GM18861 (cell line): Measurements from ENCODE around the gene ZMPSTE24.

Source experiments
- ATAC-seq: cut with Tn5 transposase; IDR thresholded peaks from one replicate; pipeline ENCODE4 v1.9.1; 2021; ENCODE audit not compliant: unreplicated experiment

Gene ZMPSTE24

DNA sequence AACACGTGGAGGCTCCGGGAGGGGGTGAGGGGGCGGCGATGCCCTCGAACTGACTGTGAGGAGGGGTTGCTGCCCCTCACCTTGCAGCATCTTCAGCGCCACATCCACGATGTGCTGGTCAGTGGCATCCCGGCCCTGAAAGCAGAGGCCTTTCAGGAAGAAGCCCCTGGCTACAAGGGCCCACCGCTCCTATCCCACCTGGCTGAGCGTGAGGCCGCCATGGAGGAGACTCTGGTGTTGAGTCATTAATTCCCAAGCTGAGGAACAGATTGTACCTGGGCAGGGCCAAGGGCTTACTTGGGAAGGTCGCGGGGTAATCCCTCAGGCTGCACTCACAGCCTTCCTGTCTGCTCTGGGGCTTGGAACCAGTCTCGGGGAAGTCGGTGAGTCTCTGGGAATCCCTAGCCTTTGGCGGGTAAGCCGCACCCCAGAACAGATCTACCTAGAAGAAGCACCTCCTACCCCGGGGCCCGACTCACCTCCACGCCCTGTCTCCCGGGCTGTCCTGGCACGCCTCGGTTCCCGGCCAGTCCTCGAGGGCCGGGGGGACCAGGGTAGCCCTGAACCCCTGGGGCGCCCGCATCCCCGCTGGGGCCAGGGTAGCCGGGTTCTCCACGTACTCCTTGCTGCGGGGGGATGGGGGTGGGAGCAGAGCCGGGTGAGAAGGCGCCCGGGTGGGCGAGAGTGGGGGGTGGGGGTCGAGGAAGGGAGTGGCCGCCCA is 45.2 kb downstream of the ZMPSTE24 start:
- no peak for ATAC-seq

- ATAC-seq = no peak
Measured at GRCh38 chr1:40303790-40304189, 45.8 kb downstream of the ZMPSTE24 start.

- ATAC-seq = no peak
Measured at GRCh38 chr1:40305451-40305850, 47.4 kb downstream of the ZMPSTE24 start.

DNA sequence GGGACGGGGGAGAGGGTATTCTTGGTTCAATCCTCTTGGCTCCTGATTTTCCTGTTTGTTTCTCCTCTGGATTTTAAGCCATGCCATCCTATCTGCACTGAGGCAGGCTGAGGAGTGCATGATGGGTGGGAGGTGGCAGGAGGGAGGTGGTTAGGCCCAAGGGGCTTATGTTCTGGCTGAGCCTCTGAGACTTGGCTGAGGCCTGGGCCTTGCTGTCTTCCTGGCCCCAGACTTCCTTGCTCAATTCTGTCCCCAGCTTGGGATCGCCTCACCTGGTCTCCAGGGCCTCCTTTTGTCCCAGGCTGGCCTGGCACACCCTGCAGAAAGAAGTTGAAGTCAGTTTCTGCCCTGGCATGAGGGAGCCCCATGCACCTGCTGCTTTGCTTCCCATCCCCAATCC is 47.8 kb downstream of the ZMPSTE24 start:
- no peak for ATAC-seq

- no peak for ATAC-seq
Measured at GRCh38 chr1:40306296-40306695, 48.3 kb downstream of the ZMPSTE24 start.

GRCh38 chr1:40307186-40307585 is 49.1 kb downstream of the ZMPSTE24 start:
- no peak for ATAC-seq

DNA sequence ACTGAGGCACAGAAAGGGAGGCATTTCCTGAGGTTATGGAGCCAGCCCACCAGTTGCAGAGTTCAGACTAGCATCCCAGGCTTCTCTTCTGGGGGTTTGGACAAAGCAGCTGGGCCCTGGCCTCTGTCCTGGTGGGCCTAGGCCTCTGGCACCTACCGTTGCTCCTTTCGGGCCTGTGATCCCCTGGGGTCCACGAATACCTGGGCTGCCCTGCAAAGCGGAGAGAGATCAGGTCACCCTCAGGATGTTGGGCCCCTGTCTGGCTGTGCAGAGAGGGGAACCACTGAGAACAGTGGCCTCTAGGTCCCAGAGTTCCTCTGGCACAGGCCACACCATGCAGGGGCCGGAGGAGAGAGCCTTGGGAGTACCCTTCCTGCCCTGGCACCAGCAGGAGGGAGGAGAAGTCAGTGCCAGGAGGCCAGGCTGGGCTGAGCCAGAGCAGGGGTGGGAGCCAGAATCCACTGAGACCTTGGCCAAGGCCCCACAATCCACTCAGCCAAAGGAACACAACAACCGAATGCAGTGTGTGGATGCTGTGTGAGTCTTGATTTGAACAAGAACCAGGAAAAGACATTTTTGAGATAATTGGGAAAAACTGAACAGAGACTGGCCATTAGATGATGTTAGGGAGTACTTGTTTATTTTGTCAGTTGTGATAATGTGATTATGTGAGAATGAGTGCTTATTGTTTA is 50.1 kb downstream of the ZMPSTE24 start:
- no peak for ATAC-seq

GRCh38 chr1:40309374-40310128 is 51.5 kb downstream of the ZMPSTE24 start:
- ATAC-seq = no peak

DNA sequence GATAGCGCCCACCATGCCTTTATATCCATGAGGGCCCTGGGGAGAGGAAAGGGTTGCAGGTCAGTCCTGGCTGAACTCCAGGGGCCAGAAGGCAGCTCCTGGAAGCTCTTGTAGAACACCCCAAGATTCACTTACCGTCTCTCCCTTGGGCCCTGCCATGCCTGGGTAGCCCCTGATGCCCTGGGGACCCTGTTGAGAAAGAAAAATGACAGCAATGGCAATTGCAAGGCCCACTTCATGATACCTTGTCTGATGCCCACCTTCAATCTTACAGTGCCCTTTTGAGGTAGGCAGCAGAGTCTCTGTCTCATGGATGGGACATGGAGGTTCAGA is 52.1 kb downstream of the ZMPSTE24 start:
- ATAC-seq = no peak

GRCh38 chr1:40310983-40311642 is 53.1 kb downstream of the ZMPSTE24 start:
- ATAC-seq = no peak

DNA sequence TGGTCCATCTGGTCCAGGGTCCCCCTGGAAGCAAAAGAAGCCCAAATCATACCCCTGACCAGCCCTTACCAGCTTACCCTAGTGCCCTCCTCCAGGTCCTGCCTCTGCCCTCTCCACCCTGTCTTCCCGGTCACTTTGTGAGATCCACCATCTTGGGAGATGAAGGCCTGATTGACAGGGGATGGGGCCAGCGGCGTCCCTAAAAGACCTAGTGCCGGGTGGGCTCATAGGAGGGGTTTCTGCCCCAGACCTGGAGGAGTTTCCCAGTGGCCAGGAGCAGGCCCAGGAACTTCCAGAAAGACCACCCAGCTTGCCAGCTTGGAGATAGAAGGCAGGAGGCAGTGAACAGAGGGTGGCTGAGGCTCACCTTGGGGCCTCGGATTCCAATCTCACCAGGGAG is 53.7 kb downstream of the ZMPSTE24 start:
- ATAC-seq = no peak

- no peak for ATAC-seq
Measured at GRCh38 chr1:40312238-40313205, 54.5 kb downstream of the ZMPSTE24 start.

DNA sequence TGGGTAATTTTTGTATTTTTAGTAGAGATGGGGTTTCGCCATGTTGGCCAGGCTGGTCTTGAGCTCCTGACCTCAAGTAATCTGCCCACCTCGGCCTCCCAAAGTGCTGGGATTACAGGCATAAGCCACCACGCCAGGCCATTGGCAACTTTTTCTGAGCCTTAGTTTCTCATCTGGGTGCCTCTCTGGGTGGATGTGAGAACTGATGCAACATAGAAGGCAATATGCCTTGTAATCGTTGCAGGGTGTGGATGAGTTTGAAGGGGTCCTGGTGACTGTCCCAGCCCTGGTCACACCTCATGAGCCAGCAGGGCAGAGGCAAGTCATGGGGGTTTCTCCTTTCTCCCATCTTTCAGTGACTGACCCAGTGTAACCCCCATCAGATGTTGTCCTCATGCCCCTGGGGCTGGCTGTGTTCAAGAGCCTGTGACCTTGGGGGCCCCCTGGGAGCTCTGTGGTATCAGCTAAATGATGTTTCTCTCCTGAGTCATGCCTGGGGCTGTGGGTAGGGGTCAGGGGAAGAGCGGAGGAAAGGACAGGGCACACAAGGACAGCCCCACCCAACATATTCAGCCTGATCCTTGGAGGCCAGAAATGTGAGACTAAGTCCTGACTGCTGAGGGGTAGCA is 55.4 kb downstream of the ZMPSTE24 start:
- ATAC-seq = peak; percentile 42

DNA sequence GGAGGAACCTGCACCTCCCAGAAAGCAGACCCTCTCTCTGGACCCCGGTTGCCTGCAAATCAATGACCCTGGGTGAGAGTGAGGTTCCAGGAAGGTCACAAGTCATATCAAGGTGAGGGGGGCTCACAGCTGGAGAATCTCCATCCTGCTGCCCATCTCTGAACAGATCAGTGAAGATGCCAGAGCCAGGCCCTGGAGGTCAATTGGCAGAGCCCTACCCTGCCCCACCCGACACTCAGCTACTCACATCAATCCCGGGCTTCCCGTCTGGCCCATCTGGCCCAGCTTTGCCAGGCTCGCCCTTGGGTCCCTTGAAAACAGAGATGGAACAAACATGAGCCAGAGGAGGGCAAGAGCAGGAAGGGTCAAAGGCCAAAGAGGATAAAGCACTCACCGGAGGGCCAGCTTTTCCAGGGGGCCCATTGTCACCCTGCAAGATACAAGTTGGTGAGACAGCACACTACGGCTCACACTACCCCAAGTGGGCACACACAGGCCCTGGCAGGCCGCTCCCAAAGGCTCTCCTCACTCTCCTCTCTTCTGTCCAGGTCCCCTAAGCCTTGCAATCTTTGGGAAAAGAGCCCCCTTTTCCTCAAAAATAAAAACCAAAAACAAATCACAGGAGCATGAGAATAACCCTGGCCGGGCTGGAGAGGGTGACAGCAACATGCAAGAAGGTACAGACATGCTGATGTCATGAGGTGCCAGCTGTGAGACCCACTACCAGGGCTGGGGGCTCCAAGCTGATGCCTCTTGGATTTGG is 56.1 kb downstream of the ZMPSTE24 start:
- ATAC-seq = no peak

DNA sequence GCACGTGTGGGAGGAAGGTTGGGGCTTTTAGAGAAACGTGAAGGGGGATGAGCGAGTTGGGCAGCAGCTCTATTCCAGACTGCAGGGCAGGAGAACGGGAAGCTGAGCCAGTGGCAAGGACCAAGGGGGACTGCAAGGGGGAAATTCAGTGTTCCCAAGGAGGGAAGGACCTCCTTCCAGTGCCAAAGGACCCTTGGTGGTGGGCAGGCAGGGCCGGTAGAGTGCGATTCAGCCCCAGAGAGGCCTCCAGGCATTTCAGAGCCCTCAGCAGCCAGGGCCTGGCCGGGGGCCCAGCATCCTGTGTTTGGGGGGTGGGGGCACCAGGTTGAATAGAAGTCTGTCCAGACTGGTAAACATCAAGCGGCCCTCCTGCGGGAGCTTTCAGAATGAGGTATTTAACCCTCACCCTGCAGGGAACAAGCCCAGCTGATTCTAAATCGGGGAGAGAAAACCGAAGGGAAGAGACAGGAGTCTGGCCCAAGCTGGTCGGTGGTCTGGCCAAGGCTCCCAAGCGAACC is 56.7 kb downstream of the ZMPSTE24 start:
- no peak for ATAC-seq

DNA sequence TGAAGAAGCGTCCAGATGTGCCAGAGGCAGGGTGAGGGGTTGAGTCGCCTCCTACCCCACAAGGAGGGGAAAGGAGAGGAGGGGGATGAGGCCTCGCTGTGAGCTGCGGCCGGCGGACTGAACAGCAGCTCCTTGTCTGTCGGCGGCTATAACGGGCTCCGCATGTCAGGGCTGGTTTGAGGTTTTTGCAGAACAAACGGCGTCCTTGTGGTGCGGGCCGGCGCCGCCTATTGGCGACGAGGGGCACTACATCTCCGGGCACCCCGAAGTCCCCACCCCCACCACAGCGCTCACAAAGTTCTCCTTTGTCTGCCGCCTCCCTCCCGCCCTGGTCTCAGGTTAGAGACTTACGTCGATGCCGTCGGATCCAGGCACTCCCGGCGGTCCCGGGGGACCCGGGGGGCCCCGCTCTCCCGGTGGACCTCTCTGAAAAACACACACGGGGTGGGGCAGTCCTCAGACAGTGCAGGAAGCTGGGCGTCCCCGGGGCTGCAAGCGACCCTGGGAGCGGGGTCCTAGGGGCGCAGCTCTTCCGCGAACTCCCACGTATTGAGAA is 57.3 kb downstream of the ZMPSTE24 start:
- peak; percentile 30 for ATAC-seq

- no peak for ATAC-seq
Measured at GRCh38 chr1:40315795-40316594, 58.0 kb downstream of the ZMPSTE24 start.
